CD4-positive, alpha-beta T cell (primary cell): ENCODE measurements around the gene MCC. TPM values are rescaled to one million over a fixed set of nuclear protein-coding genes. Genes with fewer than 3 reads are reported as not detected.

Experiments
- ATAC-seq: fragments of 200-7000 bp; cut with Tn5 transposase; one replicate; pipeline ENCODE4 v1.10.0; 2022; ENCODE audit warnings: mild to moderate bottlenecking; ENCODE audit not compliant: poor library complexity
- CTCF ChIA-PET: fragments of 350-600 bp; sonication (Branson Sonifier 250); formaldehyde crosslinking; loops from one replicate; lab custom pipeline; 2021; ENCODE audit warnings: antibody characterized with exemption, inconsistent platforms; lab: Charles Lee
- POLR2A ChIA-PET: fragments of 350-600 bp; sonication (Branson Sonifier 250); formaldehyde crosslinking; loops from one replicate; lab custom pipeline; 2021; ENCODE audit warnings: antibody characterized with exemption, inconsistent platforms; lab: Charles Lee
- DNase-seq, 14 experiments: peaks; one replicate each; pipeline ENCODE4 v3.0.0-alpha.2; 2013 to 2020; ENCODE audit warnings: mixed read lengths in 2 of 14
- H3K27ac ChIP-seq, 2 donors: one replicate each; pipeline versions ENCODE4 v1.5.1 to v1.7.0; 2013; ENCODE audit warnings: low read length in 2 of 2, low read depth in 1 of 2, mild to moderate bottlenecking in 1 of 2
- H3K27me3 ChIP-seq, 2 experiments: 1 replicate in 1 of 2; 2 replicates in 1 of 2; pipeline versions ENCODE4 v1.6.1 to v1.7.0; 2013; ENCODE audit warnings: low read length in 2 of 2, control low read depth in 1 of 2, mild to moderate bottlenecking in 1 of 2, moderate library complexity in 1 of 2; ENCODE audit not compliant: insufficient read depth in 2 of 2, control insufficient read depth in 1 of 2
- H3K36me3 ChIP-seq: one replicate; pipeline ENCODE4 v1.6.1; 2013; ENCODE audit warnings: low read length, control low read depth; ENCODE audit not compliant: insufficient read depth
- H3K4me1 ChIP-seq: one replicate; pipeline ENCODE4 v1.6.1; 2013; ENCODE audit warnings: low read length, control low read depth; ENCODE audit not compliant: insufficient read depth
- H3K4me3 ChIP-seq: one replicate; pipeline ENCODE4 v1.5.1; 2013; ENCODE audit warnings: mild to moderate bottlenecking, low read length, moderate library complexity
- H3K9me3 ChIP-seq, 2 experiments: 1 replicate in 1 of 2; 2 replicates in 1 of 2; pipeline versions ENCODE4 v1.6.1 to v1.7.0; 2013; ENCODE audit warnings: low read length in 2 of 2, mild to moderate bottlenecking in 2 of 2, control low read depth in 1 of 2, moderate library complexity in 1 of 2; ENCODE audit not compliant: control insufficient read depth in 1 of 2, insufficient read depth in 1 of 2
- H3K27ac Mint-ChIP-seq: one replicate; pipeline ENCODE4 v1.8.0; 2020; ENCODE audit warnings: mixed read lengths
- H3K27me3 Mint-ChIP-seq: one replicate; pipeline ENCODE4 v1.8.0; 2021; ENCODE audit warnings: mixed read lengths
- H3K36me3 Mint-ChIP-seq: one replicate; pipeline ENCODE4 v1.8.0; 2021; ENCODE audit warnings: low read depth, mixed read lengths
- H3K4me1 Mint-ChIP-seq: one replicate; pipeline ENCODE4 v1.8.0; 2021; ENCODE audit warnings: low read depth, mixed read lengths
- H3K4me3 Mint-ChIP-seq: one replicate; pipeline ENCODE4 v1.8.0; 2020; ENCODE audit warnings: mild to moderate bottlenecking, mixed read lengths
- H3K9me3 Mint-ChIP-seq: one replicate; pipeline ENCODE4 v1.8.0; 2020; ENCODE audit warnings: mixed read lengths
- CTCF ChIP-seq: fragments of 200-600 bp; IDR thresholded peaks from one replicate; pipeline ENCODE4 v1.8.0; 2022; ENCODE audit warnings: antibody characterized with exemption, mild to moderate bottlenecking
- intact Hi-C, 2 experiments: fragments of 100-400 bp; cut with DNase I in 1 of 2; cut with micrococcal nuclease in 1 of 2; formaldehyde crosslinking; loops; one replicate each; pipeline versions ENCODE4 v1.15.1 to v1.9.0; 2023 to 2025; cut with DNase I, micrococcal nuclease
- total RNA-seq, 174 experiments: library from RNA in 2 of 174; stranded (reverse) in 2 of 174; gene quantifications; one replicate each; pipeline ENCODE4 v1.2.3 and lab custom pipeline; 2021 to 2026

The MCC gene
- total RNA-seq, 2 experiments from 2014 or later = 3.2 to 3.3 TPM

GRCh38 chr5:113450462-113450861, 37.8 kb downstream of the MCC start:
- ATAC-seq (no peak), DNase-seq (no peak)
- CTCF ChIA-PET = no interaction called here
- no peak overlapping the region for H3K4me3 Mint-ChIP-seq
- no peaks in the 10 kb centered on the region for H3K9me3 Mint-ChIP-seq
- H3K27me3 Mint-ChIP-seq = peaks cover 27% of the 10 kb centered on the region
- Histone ChIP-seq H3K4me1 (no peaks in the 10 kb centered on the region), H3K4me3 (no peak overlapping the region), H3K36me3 (no peaks in the 10 kb centered on the region), H3K27ac (no peak overlapping the region), H3K9me3 (peaks cover 0 to 4% of the 10 kb centered on the region in 2 experiments), H3K27me3 (no peaks in the 10 kb centered on the region)
- H3K4me1 Mint-ChIP-seq = peaks cover 11% of the 10 kb centered on the region
- TF ChIP-seq CTCF = no peak
- H3K27ac Mint-ChIP-seq = no peak overlapping the region
- H3K36me3 Mint-ChIP-seq = no peaks in the 10 kb centered on the region
- intact Hi-C loops = no loop called here
- POLR2A ChIA-PET = no interaction called here

- Histone ChIP-seq H3K27ac (no peak overlapping the region), H3K4me3 (no peak overlapping the region), H3K27me3 (peaks cover 0 to 2% of the 10 kb centered on the region in 2 experiments), H3K9me3 (peaks cover 0 to 4% of the 10 kb centered on the region in 2 experiments), H3K4me1 (no peaks in the 10 kb centered on the region), H3K36me3 (no peaks in the 10 kb centered on the region)
- ChIA-PET CTCF (no interaction called here), POLR2A (no interaction called here)
- no peak for DNase-seq
- peaks cover 42% of the 10 kb centered on the region for H3K27me3 Mint-ChIP-seq
- no peak overlapping the region for H3K4me3 Mint-ChIP-seq
- ATAC-seq = no peak
- no peak overlapping the region for H3K27ac Mint-ChIP-seq
- no peaks in the 10 kb centered on the region for H3K36me3 Mint-ChIP-seq
- intact Hi-C loops = no loop called here
- no peaks in the 10 kb centered on the region for H3K9me3 Mint-ChIP-seq
- H3K4me1 Mint-ChIP-seq = peaks cover 11% of the 10 kb centered on the region
- no peak for TF ChIP-seq CTCF
Observed at GRCh38 chr5:113448252-113448651, 40.0 kb downstream of the MCC start.

GRCh38 chr5:113447498-113448050, 40.7 kb downstream of the MCC start:
- H3K27me3 ChIP-seq = peaks cover 0 to 2% of the 10 kb centered on the region in 2 experiments
- Mint-ChIP-seq H3K4me3 (no peak overlapping the region), H3K4me1 (peaks cover 11% of the 10 kb centered on the region), H3K36me3 (no peaks in the 10 kb centered on the region), H3K27me3 (peaks cover 49% of the 10 kb centered on the region), H3K27ac (no peak overlapping the region), H3K9me3 (no peaks in the 10 kb centered on the region)
- POLR2A ChIA-PET = no interaction called here
- no peaks in the 10 kb centered on the region for H3K36me3 ChIP-seq
- H3K27ac ChIP-seq = no peak overlapping the region
- intact Hi-C loops = no loop called here
- peaks cover 0 to 4% of the 10 kb centered on the region in 2 experiments for H3K9me3 ChIP-seq
- H3K4me1 ChIP-seq = no peaks in the 10 kb centered on the region
- CTCF ChIA-PET = no interaction called here
- H3K4me3 ChIP-seq = no peak overlapping the region
- no peak for ATAC-seq
- TF ChIP-seq CTCF = no peak
- no peak for DNase-seq
